SKM-1 (cell line): Measurements from ENCODE around the gene INCENP.

ENCODE experiments used
- DNase-seq: peaks from one replicate; lab custom pipeline; 2025; ENCODE audit not compliant: unreplicated experiment; lab: John Stamatoyannopoulos, UW

INCENP gene

DNA sequence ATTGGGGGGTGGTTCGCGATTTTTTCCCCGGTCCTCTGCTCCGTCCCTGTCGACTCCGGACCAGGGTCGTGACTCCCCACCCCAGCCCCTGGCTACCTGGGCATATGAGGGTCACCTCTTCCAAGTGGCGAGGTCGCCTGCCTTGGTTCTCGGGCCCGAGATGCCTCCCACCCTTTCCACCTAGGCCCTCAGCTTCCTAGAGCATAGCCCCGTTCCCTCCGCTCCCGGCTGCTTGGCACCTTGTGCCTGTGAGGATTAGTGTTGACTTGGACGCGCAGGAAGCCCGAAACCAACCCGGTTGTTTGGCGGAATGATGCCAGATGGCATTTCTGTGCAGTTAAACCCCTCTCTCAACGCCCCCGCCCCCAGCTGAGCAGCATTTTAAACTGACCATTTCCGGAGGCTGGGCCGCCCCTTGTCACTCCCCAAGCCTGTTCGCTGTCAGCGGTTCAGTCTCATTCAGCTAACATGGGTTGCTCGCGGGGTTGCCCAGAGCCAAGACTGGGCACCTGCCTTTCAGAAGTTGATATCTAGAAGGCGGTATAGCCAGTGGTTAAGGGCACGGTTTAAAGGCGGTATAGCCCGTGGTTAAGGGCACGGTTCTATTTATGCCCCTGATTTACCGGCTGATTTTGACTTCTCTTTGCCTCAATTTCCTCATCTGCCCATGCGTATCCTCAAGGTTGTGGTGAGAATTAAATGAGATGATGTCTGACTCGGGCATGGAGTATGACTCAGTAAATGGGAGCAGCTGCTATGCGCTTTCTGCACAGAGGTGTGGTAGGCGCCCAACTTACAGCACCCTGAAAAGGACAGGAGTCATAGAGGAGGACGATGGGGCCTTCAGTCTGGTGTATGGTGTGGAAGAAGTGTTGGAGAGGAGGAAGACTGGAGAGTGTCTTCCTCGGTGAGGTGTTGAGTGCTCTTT is 639 bp downstream of the INCENP start:
- DNase-seq = no peak

DNA sequence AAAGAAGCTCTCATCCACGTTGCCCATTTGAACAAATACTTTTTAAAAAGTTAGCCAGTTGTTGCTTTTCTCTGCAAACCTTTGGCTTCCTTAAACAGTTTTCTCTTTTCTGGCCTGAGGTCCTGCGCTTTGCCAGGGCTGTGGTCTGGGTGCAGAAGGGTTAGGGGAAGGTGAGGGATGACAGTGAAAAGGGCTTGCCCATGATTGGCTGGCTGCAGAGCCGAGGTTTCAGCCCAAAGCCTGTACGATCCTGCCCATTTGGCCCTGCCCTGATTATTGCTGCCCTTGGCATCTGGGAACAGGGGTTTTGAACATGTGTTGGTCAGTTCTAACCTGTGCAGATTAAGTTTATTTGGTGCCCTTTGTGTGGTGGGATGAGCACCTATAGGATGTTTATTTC is 1.5 kb downstream of the INCENP start:
- no peak for DNase-seq

DNA sequence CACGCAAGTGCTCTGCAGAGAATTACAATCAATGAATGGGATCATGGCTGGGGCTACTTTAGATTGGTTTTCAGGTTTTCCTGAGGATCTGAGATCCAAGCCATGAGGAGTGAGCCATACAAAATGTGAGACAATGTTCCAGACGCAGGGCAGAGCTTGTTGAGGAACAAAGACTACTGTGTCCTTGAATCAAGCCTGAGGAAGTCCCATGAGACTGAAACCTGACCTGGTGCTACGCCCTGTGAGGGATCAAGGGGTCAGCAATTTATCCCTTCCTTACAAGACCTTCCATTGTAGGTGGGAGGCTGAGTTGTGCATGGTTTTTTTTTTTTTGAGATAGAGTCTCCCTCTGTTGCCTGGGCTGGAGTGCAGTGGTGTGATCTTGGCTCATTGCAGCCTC is 2.1 kb downstream of the INCENP start:
- DNase-seq = no peak

GRCh38 chr11:62127426-62127825 is 3.6 kb downstream of the INCENP start:
- DNase-seq = no peak

DNA sequence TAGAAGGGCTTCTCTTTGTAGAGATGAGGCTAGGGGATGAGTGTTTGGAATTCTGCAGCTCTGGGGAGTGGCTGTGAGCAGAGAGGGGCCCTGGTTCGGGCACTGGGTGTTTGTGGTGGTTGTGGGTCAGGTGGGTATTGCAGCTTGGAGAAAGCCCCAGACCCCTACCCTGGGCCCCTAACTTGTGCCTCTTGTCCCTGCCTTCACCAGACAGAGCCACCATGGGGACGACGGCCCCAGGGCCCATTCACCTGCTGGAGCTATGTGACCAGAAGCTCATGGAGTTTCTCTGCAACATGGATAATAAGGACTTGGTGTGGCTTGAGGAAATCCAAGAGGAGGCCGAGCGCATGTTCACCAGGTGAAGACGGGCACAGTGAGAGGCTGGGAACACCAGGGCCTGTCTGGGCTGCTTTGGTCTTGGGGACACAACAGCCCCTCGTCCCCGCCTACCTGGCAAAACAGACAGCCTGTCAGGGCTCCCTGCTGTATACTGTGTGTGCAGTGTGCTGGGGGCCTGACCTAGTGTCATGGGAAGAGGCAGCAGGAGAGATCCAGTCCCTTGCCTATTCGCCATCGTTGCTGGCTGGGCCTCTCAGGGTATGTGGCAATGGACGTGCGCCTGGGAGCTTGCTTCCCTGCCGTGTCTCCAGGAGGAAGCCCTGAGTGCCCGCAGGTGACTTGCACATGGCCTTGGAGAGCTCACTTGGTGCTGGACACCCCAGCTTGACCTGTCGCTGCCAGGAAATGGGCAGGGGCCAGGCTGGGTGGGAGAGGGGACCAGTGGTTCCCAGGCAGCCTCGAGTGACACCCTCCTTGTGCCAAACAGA is 4.3 kb downstream of the INCENP start:
- no peak for DNase-seq

GRCh38 chr11:62128835-62129234 is 5.0 kb downstream of the INCENP start:
- DNase-seq = no peak

GRCh38 chr11:62129590-62130282 is 5.9 kb downstream of the INCENP start:
- no peak for DNase-seq

DNA sequence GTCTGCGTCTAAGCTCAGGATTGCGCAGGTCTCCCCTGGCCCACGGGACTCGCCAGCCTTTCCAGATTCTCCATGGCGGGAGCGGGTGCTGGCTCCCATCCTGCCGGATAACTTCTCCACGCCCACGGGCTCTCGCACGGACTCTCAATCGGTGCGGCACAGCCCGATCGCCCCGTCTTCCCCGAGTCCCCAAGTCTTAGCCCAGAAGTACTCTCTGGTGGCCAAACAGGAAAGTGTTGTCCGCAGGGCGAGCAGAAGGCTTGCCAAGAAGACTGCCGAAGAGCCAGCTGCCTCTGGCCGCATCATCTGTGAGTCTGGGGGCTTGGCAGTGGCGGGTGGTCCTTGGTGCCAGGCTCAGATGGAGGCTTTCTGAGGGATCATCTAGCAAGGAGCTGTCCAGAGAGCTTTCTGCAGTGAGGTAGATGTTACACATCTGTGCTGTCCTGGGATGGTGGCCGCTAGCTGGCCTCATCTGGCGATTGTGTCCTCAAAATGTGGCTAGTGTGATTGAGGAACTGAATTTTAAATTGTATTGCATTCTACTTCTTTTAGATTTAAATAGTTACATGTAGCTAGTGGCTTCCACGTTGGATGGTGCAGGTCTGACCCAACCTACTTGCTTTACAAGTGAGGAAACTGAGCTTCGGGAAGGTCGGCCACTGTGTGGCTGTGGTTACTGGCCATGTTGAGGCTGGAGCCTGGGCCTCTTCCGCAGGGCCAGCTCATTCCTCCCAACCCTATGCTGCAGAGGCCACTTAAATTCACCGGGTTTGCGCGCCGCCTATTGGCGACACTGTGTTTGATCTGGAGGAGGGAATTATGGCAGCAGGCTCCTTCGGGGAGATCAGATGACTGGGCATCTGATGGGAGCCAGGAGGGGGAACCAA is 6.7 kb downstream of the INCENP start:
- DNase-seq = no peak

DNA sequence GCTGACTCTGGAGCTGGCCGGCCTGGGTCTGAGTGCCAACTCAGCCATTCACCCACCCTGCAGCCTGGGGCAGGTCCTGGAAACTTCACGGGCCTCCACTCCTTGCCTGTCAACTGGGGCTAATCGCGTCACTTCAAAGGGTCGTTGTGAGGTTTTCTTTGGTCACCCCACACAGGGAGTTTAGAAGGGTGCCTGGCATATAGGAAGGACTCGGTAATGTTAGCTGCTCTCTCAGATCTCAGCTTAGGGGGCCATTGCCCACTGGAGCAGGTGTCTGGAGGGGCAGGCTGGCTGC is 7.3 kb downstream of the INCENP start:
- no peak for DNase-seq

- no peak for DNase-seq
Measured at GRCh38 chr11:62132191-62132590, 8.4 kb downstream of the INCENP start.

DNA sequence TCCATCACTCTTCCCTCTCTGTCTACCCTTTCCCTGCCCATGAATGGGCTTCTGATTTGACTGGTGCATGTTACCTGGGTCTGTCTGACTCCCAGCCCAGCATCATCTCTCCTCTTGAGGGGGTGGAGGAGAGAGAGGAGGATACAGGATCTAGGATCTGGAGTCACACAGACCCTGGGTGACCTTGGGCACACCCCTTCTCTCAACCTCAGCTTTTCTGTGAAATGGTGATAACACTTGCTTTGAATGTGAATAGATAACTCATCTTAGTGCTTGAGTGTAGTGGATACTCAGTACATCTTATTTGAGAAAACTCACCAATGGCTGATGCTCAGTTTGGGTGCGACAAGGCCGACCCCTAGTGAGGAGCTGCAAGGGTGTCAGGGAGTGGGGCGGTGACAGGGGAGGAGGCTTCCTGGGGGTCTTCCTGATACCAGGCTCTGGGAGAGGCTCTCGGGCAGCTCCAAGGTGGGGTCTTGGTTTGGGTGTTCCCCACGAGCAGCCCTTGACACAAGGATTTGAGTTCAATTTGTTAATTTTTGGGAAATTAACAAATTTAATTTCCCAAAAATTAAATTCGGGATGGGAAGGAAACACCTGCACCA is 9.0 kb downstream of the INCENP start:
- DNase-seq = no peak

- DNase-seq = no peak
Measured at GRCh38 chr11:62133328-62134065, 9.7 kb downstream of the INCENP start.

GRCh38 chr11:62137276-62137861 is 13.6 kb downstream of the INCENP start:
- no peak for DNase-seq

DNA sequence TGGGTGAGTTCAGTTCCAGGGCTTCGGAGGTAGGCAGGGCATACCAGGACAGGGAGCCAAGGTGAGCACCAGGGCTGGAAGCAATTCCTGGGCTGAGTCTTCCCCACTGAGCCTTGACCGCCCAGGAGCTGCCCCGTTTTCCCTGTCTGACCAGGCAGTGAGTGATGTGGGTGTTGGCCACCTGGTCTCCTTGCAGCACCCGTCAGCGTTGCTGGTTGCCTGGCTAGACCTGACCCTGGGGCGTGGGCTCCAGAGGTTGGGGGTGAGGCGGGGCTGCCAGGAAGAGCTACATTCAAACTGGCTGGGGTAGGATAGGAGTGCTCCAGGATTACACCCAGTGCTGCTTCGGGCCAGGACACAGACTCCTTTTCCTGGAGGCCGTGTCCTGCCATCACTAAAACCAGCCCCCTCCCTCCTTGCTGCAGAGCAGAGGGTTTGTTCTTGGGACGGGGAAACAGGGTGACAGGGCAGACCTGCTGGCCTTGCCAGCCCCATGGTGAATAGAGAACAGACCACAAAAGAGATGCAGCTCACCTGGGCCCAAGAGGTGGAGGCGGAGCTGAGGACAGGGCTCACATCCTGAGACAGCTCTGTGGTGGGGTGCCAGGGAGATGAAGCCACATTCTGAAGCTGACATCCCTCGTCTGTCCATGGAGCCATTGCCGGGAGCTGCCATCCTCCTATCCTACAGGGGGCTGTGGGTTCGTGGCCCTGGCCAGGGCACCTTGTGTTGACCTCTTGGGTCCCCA is 14.2 kb downstream of the INCENP start:
- no peak for DNase-seq

DNA sequence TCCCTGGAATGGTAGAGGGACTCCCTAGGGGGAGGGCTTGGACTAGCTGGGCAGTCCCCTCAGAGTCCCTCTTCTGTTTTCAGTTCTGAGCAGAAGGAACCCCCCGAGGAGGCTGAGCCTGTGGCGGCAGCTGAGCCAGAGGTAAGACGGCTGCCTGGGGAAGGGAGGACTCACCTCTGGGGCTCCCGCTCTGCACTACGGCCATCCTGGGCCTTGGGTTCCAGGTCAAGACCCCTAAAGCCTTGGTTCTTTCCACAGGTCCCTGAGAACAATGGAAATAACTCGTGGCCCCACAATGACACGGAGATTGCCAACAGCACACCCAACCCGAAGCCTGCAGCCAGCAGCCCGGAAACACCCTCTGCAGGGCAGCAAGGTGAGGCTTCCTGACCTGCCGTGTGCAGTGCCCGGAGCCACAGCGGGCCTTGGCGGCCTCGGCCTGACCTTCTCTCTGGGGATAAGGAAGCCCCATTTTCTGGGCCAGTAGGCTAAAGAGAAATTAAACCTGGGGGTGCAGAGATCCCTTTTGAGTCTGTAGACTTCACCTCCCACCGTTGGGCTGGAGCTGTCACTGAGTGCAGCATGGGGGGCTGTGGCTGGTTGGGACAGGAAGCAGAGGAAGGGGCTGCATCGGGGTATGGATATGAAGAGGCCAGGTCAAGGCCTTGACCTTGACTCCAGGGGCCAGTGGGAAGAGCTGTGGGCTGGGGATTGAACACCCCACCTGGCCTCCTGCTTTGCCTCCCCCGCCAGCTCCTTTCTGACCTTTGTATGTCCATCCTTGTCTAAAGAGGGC is 15.0 kb downstream of the INCENP start:
- no peak for DNase-seq

GRCh38 chr11:62139526-62140303 is 15.9 kb downstream of the INCENP start:
- DNase-seq = no peak
